ENCODE measurements around the gene PALD1. TPM values are rescaled to one million over a fixed set of nuclear protein-coding genes. Genes with fewer than 3 reads are reported as not detected.

PALD1 gene
- polyA plus RNA-seq, 2 of the 4 experiments (the other 2 are of a cell fraction), result 3.6 to 5.5 TPM

GRCh38 chr10:70532554-70533188 lies 54.1 kb downstream of the PALD1 start:
- ChIA-PET POLR2A (no interaction called here), CTCF (interaction anchor here (5.4 to 26.8 kb wide), 2 partner anchors 18 to 75 kb away, joined by 29 to 376 read pairs; no protein-coding TSS in a partner anchor)
- FAIRE-seq, result no peak
- no peak overlapping the region for H3K27ac ChIP-seq
- no peak for ATAC-seq
- H3K4me1 ChIP-seq, result no peaks in the 10 kb centered on the region
- 88% methylated on average over 9 of the region's 17 CpGs for WGBS (ENCODE audit: missing lambda C conversion rate)
- no peak for DNase-seq (ENCODE audit: low read depth in 1 of 2, low spot score in 1 of 2)
- no peak overlapping the region for H3K4me3 ChIP-seq
- H3K4me2 ChIP-seq, result no peak overlapping the region
- H3K9me3 ChIP-seq, result no peaks in the 10 kb centered on the region
- TF ChIP-seq ESRRA (IDR thresholded peaks at IDR 0.05; ENCODE audit: borderline replicate concordance, low read length) (no peak), TFCP2L1 (CRISPR knock-in tag; IDR thresholded peaks at IDR 0.05) (no peak), HOXA7 (CRISPR knock-in tag; IDR thresholded peaks at IDR 0.05) (no peak), HOXB13 (CRISPR knock-in tag; IDR thresholded peaks at IDR 0.05; ENCODE audit: low read depth) (no peak), EHF (CRISPR knock-in tag; IDR thresholded peaks at IDR 0.05) (no peak), MAFK (IDR thresholded peaks at IDR 0.05; ENCODE audit: partially characterized antibody) (no peak)
- TF ChIP-seq, protein P1, sequence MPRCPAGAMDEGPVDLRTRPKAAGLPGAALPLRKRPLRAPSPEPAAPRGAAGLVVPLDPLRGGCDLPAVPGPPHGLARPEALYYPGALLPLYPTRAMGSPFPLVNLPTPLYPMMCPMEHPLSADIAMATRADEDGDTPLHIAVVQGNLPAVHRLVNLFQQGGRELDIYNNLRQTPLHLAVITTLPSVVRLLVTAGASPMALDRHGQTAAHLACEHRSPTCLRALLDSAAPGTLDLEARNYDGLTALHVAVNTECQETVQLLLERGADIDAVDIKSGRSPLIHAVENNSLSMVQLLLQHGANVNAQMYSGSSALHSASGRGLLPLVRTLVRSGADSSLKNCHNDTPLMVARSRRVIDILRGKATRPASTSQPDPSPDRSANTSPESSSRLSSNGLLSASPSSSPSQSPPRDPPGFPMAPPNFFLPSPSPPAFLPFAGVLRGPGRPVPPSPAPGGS (IDR thresholded peaks at IDR 0.05), result no peak

GRCh38 chr10:70533189-70533558 lies 54.6 kb downstream of the PALD1 start:
- Histone ChIP-seq H3K4me1 (no peaks in the 10 kb centered on the region), H3K4me3 (no peak overlapping the region), H3K9me3 (no peaks in the 10 kb centered on the region), H3K4me2 (no peak overlapping the region), H3K27ac (no peak overlapping the region)
- WGBS (ENCODE audit: missing lambda C conversion rate), result 81% methylated on average over 5 of the region's 5 CpGs
- ChIA-PET CTCF (interaction anchor here (5.4 to 26.8 kb wide), 2 partner anchors 17 to 75 kb away, joined by 29 to 376 read pairs; no protein-coding TSS in a partner anchor), POLR2A (no interaction called here)
- TF ChIP-seq ELK1 (IDR thresholded peaks at IDR 0.05; ENCODE audit: low read depth, low read length) (no peak), FOXS1 (CRISPR knock-in tag; IDR thresholded peaks at IDR 0.05) (no peak), HDAC2 (IDR thresholded peaks at IDR 0.05) (no peak), KDM1A (IDR thresholded peaks at IDR 0.05; ENCODE audit: low read depth) (no peak), CHD4 (IDR thresholded peaks at IDR 0.05; ENCODE audit: borderline replicate concordance) (no peak), ATOH8 (CRISPR knock-in tag; IDR thresholded peaks at IDR 0.05; ENCODE audit: low read depth) (no peak), CBX2 (IDR thresholded peaks at IDR 0.05; ENCODE audit: borderline replicate concordance, low read depth) (no peak), ZC3H11A (IDR thresholded peaks at IDR 0.05) (no peak), ZNF302 (CRISPR knock-in tag; IDR thresholded peaks at IDR 0.05) (no peak), HOXB13 (CRISPR knock-in tag; IDR thresholded peaks at IDR 0.05; ENCODE audit: low read depth) (no peak), ZFP36 (IDR thresholded peaks at IDR 0.05; ENCODE audit: borderline replicate concordance, partially characterized antibody) (no peak)
- TF ChIP-seq, protein P1 (IDR thresholded peaks at IDR 0.05), result no peak
- TF ChIP-seq, protein P2, sequence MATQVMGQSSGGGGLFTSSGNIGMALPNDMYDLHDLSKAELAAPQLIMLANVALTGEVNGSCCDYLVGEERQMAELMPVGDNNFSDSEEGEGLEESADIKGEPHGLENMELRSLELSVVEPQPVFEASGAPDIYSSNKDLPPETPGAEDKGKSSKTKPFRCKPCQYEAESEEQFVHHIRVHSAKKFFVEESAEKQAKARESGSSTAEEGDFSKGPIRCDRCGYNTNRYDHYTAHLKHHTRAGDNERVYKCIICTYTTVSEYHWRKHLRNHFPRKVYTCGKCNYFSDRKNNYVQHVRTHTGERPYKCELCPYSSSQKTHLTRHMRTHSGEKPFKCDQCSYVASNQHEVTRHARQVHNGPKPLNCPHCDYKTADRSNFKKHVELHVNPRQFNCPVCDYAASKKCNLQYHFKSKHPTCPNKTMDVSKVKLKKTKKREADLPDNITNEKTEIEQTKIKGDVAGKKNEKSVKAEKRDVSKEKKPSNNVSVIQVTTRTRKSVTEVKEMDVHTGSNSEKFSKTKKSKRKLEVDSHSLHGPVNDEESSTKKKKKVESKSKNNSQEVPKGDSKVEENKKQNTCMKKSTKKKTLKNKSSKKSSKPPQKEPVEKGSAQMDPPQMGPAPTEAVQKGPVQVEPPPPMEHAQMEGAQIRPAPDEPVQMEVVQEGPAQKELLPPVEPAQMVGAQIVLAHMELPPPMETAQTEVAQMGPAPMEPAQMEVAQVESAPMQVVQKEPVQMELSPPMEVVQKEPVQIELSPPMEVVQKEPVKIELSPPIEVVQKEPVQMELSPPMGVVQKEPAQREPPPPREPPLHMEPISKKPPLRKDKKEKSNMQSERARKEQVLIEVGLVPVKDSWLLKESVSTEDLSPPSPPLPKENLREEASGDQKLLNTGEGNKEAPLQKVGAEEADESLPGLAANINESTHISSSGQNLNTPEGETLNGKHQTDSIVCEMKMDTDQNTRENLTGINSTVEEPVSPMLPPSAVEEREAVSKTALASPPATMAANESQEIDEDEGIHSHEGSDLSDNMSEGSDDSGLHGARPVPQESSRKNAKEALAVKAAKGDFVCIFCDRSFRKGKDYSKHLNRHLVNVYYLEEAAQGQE (IDR thresholded peaks at IDR 0.05), result no peak
- no peak for ATAC-seq
- FAIRE-seq, result no peak
- no peak for DNase-seq (ENCODE audit: low read depth in 1 of 2, low spot score in 1 of 2)

Data from A549 (cell line).